Raji (cell line): ENCODE measurements around the gene PHYHD1.

Source experiments
- POLR2A ChIP-seq: IDR thresholded peaks from 2 replicates; pipeline ENCODE4 v1.6.1; 2011; ENCODE audit warnings: low read depth, low read length, control low read depth; ENCODE audit not compliant: insufficient read depth

PHYHD1 gene

DNA sequence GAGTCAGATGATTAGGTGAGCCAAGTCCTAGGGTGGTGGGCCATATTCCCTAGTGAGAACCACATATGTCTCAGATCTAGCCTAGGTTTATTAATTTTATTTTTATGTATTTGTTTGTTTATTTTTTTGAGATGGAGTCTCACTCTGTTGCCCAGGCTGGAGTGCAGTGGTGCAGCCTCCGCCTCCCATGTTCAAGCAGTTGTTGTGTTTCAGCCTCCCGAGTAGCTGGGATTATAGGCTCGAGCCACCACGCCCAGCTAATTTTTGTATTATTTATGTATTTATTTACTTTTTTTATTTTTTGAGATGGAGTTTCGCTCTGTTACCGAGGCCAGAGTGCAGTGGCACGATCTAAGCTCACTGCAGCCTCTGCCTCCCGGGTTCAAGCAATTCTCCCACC, 62.8 kb downstream of the PHYHD1 start:
- no peak for TF ChIP-seq POLR2A

DNA sequence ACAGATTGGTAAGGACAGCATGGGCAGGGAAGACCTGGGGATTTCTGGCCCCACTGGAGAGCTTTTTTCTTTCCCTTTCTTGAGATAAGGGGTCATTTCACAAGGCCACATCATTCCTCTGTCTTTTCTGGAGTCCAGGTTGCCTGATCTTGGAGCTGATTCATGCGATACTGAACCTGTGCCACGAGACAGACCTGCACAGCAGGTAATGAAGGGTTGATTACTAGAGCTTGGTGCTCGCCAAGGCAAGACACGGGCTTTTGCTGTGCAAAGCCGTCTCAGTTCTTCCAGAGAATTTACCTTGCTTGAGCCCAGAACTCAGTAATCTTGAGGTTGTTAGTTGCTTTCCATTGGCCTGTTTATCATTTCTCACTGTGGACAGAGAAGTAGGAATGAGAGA, 65.9 kb downstream of the PHYHD1 start:
- no peak for TF ChIP-seq POLR2A

DNA sequence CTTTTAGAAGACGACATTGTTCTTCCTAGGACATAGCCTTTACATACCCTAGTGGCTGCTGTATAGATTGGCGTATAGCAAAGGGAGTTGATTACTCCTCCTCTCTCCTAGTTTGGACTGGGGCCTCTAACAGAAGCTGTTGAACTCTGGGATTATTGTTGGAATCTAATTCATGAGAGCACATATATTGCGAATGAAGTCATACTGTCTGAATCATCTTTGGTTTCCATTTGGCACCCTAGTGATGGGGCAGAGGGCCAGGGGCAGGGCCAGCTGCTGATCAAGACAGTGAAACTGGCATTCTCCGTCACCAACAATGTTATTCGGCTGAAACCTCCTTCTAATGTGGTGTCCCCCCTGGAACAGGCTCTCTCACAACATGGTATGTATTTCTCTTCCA, 67.0 kb downstream of the PHYHD1 start:
- TF ChIP-seq POLR2A, result no peak
